Common myeloid progenitor, CD34-positive (primary cell): Measurements from ENCODE around the gene GSTO2.

Experiments
- CTCF ChIA-PET: fragments of 350-600 bp; sonication (Branson Sonifier 250); formaldehyde crosslinking; loops from one replicate; lab custom pipeline; 2021; ENCODE audit warnings: antibody characterized with exemption; lab: Charles Lee
- POLR2A ChIA-PET: fragments of 350-600 bp; sonication (Branson Sonifier 250); formaldehyde crosslinking; loops from one replicate; lab custom pipeline; 2021; ENCODE audit warnings: antibody characterized with exemption; lab: Charles Lee
- DNase-seq, 3 donors: peaks; one replicate each; pipeline versions ENCODE4 v3.0.0 to v3.0.0-alpha.2; 2013
- H3K27ac ChIP-seq, 2 experiments: 1 replicate in 1 of 2; 2 replicates in 1 of 2; pipeline ENCODE4 v1.7.0; 2013; ENCODE audit warnings: inconsistent platforms in 2 of 2, low read length in 2 of 2, mild to moderate bottlenecking in 2 of 2, low read depth in 1 of 2, moderate library complexity in 1 of 2; ENCODE audit not compliant: severe bottlenecking in 2 of 2, insufficient read depth in 1 of 2, poor library complexity in 1 of 2
- H3K27me3 ChIP-seq, 5 experiments: replicated peaks in 2 of 5; 1 replicate in 3 of 5; 2 replicates in 2 of 5; pipeline versions ENCODE4 v1.6.1 to v1.7.0; 2013; ENCODE audit warnings: low read length in 4 of 5, mild to moderate bottlenecking in 2 of 5, moderate library complexity in 2 of 5, inconsistent platforms in 1 of 5; ENCODE audit not compliant: insufficient read depth in 5 of 5, control insufficient read depth in 4 of 5
- H3K36me3 ChIP-seq, 4 experiments: 1 replicate in 2 of 4; 2 replicates in 2 of 4; pipeline versions ENCODE4 v1.6.1 to v1.7.0; 2013; ENCODE audit warnings: low read length in 3 of 4, control low read depth in 1 of 4, mild to moderate bottlenecking in 1 of 4; ENCODE audit not compliant: control insufficient read depth in 4 of 4, insufficient read depth in 4 of 4
- H3K4me1 ChIP-seq, 4 experiments: 1 replicate in 3 of 4; 2 replicates in 1 of 4; pipeline versions ENCODE4 v1.6.1 to v1.7.1; 2013; ENCODE audit warnings: low read length in 3 of 4, mild to moderate bottlenecking in 3 of 4, control low read depth in 1 of 4, inconsistent platforms in 1 of 4, moderate library complexity in 1 of 4; ENCODE audit not compliant: control insufficient read depth in 4 of 4, insufficient read depth in 4 of 4; ENCODE audit errors: control extremely low read depth in 1 of 4
- H3K4me3 ChIP-seq, 7 experiments: 1 replicate in 4 of 7; 2 replicates in 3 of 7; pipeline versions ENCODE4 v1.5.1 to v1.7.0; 2013; ENCODE audit warnings: mild to moderate bottlenecking in 7 of 7, low read length in 6 of 7, moderate library complexity in 6 of 7, inconsistent platforms in 2 of 7, low read depth in 2 of 7, control low read depth in 1 of 7; ENCODE audit not compliant: insufficient read depth in 4 of 7, control insufficient read depth in 1 of 7; ENCODE audit errors: extremely low read depth in 1 of 7
- H3K9me3 ChIP-seq, 5 experiments: 1 replicate in 4 of 5; 2 replicates in 1 of 5; pipeline versions ENCODE4 v1.6.1 to v1.7.1; 2013; ENCODE audit warnings: low read length in 4 of 5, mild to moderate bottlenecking in 2 of 5, inconsistent platforms in 1 of 5, low read depth in 1 of 5, moderate library complexity in 1 of 5; ENCODE audit not compliant: control insufficient read depth in 4 of 5, insufficient read depth in 2 of 5; ENCODE audit errors: control extremely low read depth in 1 of 5
- WGBS: methylation state at CpG from one replicate; pipeline ENCODE4 v1.1.5; 2013; ENCODE audit not compliant: insufficient coverage; 5-methylcytosine and 5-hydroxymethylcytosine counted together

Gene GSTO2

GRCh38 chr10:104328896-104329710, 60.1 kb downstream of the GSTO2 start:
- CTCF ChIA-PET, result interaction anchor here (0.7 to 2.8 kb wide), 14 partner anchors 8 to 54 kb away, joined by 3 to 21 read pairs (median 4); partner anchors contain the start of genes CFAP58 and ITPRIP
- H3K27me3 ChIP-seq, result no peaks in the 10 kb centered on the region
- POLR2A ChIA-PET, result interaction anchor here (0.7 to 1.1 kb wide), 2 partner anchors 8 to 90 kb away, joined by 3 to 4 read pairs; no protein-coding TSS in a partner anchor
- peak overlapping the region in 6 of 7 experiments; percentile 25 to 70 (median 55) for H3K4me3 ChIP-seq
- peaks cover 17 to 92% (median 79%) of the 10 kb centered on the region in 4 experiments for H3K4me1 ChIP-seq
- WGBS, result 65% methylated on average over 7 of the region's 15 CpGs
- DNase-seq, result peak; percentile 54 to 89 (median 83)
- H3K9me3 ChIP-seq, result no peaks in the 10 kb centered on the region
- peaks cover 0 to 22% (median 0%) of the 10 kb centered on the region in 4 experiments for H3K36me3 ChIP-seq
- peak overlapping the region in 1 of 2 experiments; percentile 61 for H3K27ac ChIP-seq

GRCh38 chr10:104329735-104330134, 60.8 kb downstream of the GSTO2 start:
- Histone ChIP-seq H3K4me3 (peak overlapping the region in 3 of 7 experiments; percentile 16 to 58 (median 38)), H3K27me3 (no peaks in the 10 kb centered on the region), H3K4me1 (peaks cover 16 to 87% (median 73%) of the 10 kb centered on the region in 4 experiments), H3K27ac (peak overlapping the region in 1 of 2 experiments; percentile 61), H3K9me3 (no peaks in the 10 kb centered on the region), H3K36me3 (peaks cover 0 to 28% (median under 1%) of the 10 kb centered on the region in 4 experiments)
- WGBS, result 90% methylated on average over 3 of the region's 3 CpGs
- DNase-seq, result no peak
- ChIA-PET CTCF (interaction anchor here (1.0 to 2.8 kb wide), 10 partner anchors 9 to 39 kb away, joined by 3 to 21 read pairs (median 6); partner anchors contain the start of genes CFAP58 and ITPRIP), POLR2A (no interaction called here)

DNA sequence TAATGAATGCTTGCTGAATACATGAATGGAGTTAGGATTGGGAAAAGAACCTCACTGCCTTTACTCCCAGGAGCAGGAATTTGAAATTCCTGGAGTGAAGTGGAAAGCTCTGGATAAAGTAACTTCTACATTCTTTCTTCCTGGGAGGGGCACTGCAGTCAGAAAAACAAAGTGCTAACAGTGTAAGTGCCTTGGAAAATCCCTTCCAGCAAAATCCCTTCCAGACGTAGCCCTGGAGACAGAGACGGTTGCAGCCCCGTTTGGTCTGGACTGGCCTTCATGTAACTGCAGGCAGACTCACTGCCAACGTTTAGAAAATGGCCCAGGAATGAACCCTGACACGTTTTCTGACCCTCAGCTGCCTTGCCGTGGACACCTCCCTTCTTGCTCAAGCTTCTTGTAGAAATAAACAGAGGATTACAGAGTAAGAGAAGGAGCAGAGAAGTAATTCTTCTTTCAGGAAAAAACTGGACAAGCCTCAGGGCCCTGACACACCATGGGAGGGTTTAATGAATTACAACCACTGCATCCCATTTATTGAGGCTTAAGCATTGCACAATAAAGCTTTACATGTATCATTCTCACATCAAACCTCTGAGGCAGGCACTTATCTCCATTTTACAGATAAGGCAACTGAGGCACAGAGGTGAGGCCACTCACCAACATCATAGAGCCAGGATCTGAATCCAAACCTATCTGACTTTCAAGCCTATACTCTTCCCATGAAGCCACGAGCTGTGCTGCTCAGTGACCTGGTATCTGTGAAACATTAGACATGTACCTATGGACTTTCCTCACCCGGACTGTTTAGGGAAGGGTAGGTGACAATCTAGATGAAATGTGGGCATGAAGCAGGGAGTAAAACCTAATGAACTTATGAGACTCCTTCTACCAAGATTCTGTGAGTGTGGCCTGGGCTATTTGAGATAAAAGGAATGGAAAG, 61.5 kb downstream of the GSTO2 start:
- DNase-seq, result no peak

DNA sequence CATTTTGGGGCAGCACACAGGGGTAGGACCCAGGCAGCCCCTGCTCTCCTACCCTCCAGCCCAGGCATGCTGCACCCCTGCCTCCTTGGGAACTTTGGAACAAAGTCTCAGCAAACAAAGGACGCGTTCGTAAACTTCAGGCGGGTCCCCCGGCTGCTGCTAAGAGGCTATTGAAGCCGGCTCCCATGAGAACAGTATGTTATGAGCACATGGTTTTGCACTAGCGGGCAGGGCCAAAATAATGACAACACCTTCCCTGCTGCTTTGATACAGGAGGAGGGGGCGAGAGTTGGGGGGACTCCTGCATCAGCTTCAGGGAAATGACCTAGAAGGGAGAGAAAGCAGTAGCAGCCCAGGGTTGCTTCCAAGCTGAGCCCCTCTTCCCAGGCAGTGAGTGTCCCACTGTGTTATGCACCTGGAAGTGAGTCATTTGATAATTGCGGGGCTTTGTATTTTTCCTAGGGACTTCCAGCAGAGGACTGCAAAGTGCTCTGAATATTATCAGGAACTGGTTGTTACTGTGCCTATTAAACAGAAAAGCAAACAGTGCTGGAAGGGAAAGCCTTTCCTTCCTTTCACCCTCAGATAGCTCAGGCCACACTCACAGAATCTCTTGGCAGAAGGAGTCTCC, 62.3 kb downstream of the GSTO2 start:
- Histone ChIP-seq H3K4me3 (no peak overlapping the region), H3K4me1 (peaks cover 17 to 84% (median 67%) of the 10 kb centered on the region in 4 experiments), H3K36me3 (peaks cover 0 to 37% (median 1%) of the 10 kb centered on the region in 4 experiments), H3K9me3 (no peaks in the 10 kb centered on the region), H3K27me3 (no peaks in the 10 kb centered on the region), H3K27ac (no peak overlapping the region)
- ChIA-PET POLR2A (no interaction called here), CTCF (interaction anchor here (0.9 to 2.8 kb wide), 4 partner anchors 16 to 25 kb away, joined by 3 to 21 read pairs (median 12); no protein-coding TSS in a partner anchor)
- no peak for DNase-seq
- 86% methylated on average over 8 of the region's 9 CpGs for WGBS

More for the DNA sequence above, 61.5 kb downstream of the GSTO2 start:
- Histone ChIP-seq H3K4me1 (peaks cover 17 to 84% (median 69%) of the 10 kb centered on the region in 4 experiments), H3K36me3 (peaks cover 0 to 35% (median 1%) of the 10 kb centered on the region in 4 experiments), H3K9me3 (no peaks in the 10 kb centered on the region), H3K4me3 (no peak overlapping the region), H3K27ac (no peak overlapping the region), H3K27me3 (no peaks in the 10 kb centered on the region)
- 82% methylated on average over 5 of the region's 8 CpGs for WGBS
- ChIA-PET POLR2A (no interaction called here), CTCF (interaction anchor here (1.0 to 2.8 kb wide), 10 partner anchors 9 to 39 kb away, joined by 3 to 21 read pairs (median 6); partner anchors contain the start of genes CFAP58 and ITPRIP)

- H3K4me1 ChIP-seq, result peaks cover 24 to 80% (median 66%) of the 10 kb centered on the region in 4 experiments
- DNase-seq, result no peak
- POLR2A ChIA-PET, result no interaction called here
- no peak overlapping the region for H3K27ac ChIP-seq
- no peaks in the 10 kb centered on the region for H3K27me3 ChIP-seq
- 95% methylated on average over 6 of the region's 11 CpGs for WGBS
- no peak overlapping the region for H3K4me3 ChIP-seq
- H3K36me3 ChIP-seq, result peaks cover 0 to 37% (median 1%) of the 10 kb centered on the region in 4 experiments
- CTCF ChIA-PET, result interaction anchor here (0.9 to 7.5 kb wide), 3 partner anchors 16 to 23 kb away, joined by 3 to 68 read pairs (median 21); no protein-coding TSS in a partner anchor
- no peaks in the 10 kb centered on the region for H3K9me3 ChIP-seq
Measured at GRCh38 chr10:104332243-104333031, 63.5 kb downstream of the GSTO2 start.
